Liver (tissue), 3 donors: ENCODE measurements around the gene PCAT7.

Experiments used
- GABPA ChIP-seq, 2 donors: IDR thresholded peaks in 1 of 2; conservative IDR thresholded peaks in 1 of 2; 2 replicates each; pipeline ENCODE4 v1.6.1; 2016; ENCODE audit warnings: antibody characterized with exemption in 2 of 2, mild to moderate bottlenecking in 1 of 2, moderate library complexity in 1 of 2
- HNF4A ChIP-seq, 2 donors: conservative IDR thresholded peaks; 2 replicates each; pipeline ENCODE4 v1.6.1; 2016; ENCODE audit warnings: antibody characterized with exemption in 2 of 2, mild to moderate bottlenecking in 2 of 2
- HNF4G ChIP-seq: IDR thresholded peaks from 2 replicates; pipeline ENCODE4 v1.6.1; 2016; ENCODE audit warnings: antibody characterized with exemption
- JUND ChIP-seq, 2 donors: IDR thresholded peaks; 2 replicates each; pipeline ENCODE4 v1.6.1; 2016; ENCODE audit warnings: antibody characterized with exemption in 2 of 2
- NR2F2 ChIP-seq: IDR thresholded peaks from 2 replicates; pipeline ENCODE4 v1.6.1; 2016; ENCODE audit warnings: antibody characterized with exemption
- RAD21 ChIP-seq, 2 donors: IDR thresholded peaks; 2 replicates each; pipeline ENCODE4 v1.6.1; 2016; ENCODE audit warnings: antibody characterized with exemption in 2 of 2, mild to moderate bottlenecking in 2 of 2
- REST ChIP-seq: IDR thresholded peaks from 2 replicates; pipeline ENCODE4 v1.6.1; 2016; ENCODE audit warnings: antibody characterized with exemption, mild to moderate bottlenecking
- RXRA ChIP-seq, 2 donors: IDR thresholded peaks; 2 replicates each; pipeline ENCODE4 v1.6.1; 2017 to 2018; ENCODE audit warnings: antibody characterized with exemption in 2 of 2, mild to moderate bottlenecking in 1 of 2
- SP1 ChIP-seq: IDR thresholded peaks from 2 replicates; pipeline ENCODE4 v1.6.1; 2018; ENCODE audit warnings: antibody characterized with exemption, mild to moderate bottlenecking
- TAF1 ChIP-seq: conservative IDR thresholded peaks from 2 replicates; pipeline ENCODE4 v1.6.1; 2016; ENCODE audit warnings: antibody characterized with exemption, mild to moderate bottlenecking
- YY1 ChIP-seq: IDR thresholded peaks from 2 replicates; pipeline ENCODE4 v1.6.1; 2016; ENCODE audit warnings: antibody characterized with exemption, mild to moderate bottlenecking
- ZBTB33 ChIP-seq: IDR thresholded peaks from 2 replicates; pipeline ENCODE4 v1.6.1; 2016; ENCODE audit warnings: antibody characterized with exemption
- TF ChIP-seq, protein P1 (sequence below): fragments of 150-350 bp; IDR thresholded peaks from 2 replicates; pipeline ENCODE4 v1.5.1; 2017; ENCODE audit warnings: improper control_type of control experiment, low read depth, low read length; ENCODE audit not compliant: missing input control
- TF ChIP-seq, protein P2 (sequence below): IDR thresholded peaks from 2 replicates; pipeline ENCODE4 v1.6.1; 2016; ENCODE audit warnings: antibody characterized with exemption
- donor health status: healthy.
- donor health status: healthy.

DNA sequence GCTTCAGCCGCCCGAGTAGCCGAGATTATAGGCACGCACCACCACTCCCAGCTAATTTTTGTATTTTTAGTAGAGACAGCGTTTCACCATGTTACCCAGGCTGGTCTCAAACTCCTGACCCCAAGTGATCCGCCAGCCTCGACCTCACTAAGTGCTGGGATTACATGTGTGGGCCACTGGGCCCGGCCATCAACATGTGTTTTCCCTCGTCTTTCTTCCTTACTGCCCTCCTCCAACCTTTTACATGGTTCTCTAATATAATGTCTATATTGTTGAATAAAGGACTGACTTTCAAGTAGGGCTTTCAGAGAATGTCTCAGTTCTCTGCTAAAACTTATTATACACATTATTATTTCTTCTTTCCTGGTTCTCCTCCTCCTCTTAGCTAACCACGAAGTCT, 21.3 kb upstream of the PCAT7 start:
- TF ChIP-seq, protein P1, sequence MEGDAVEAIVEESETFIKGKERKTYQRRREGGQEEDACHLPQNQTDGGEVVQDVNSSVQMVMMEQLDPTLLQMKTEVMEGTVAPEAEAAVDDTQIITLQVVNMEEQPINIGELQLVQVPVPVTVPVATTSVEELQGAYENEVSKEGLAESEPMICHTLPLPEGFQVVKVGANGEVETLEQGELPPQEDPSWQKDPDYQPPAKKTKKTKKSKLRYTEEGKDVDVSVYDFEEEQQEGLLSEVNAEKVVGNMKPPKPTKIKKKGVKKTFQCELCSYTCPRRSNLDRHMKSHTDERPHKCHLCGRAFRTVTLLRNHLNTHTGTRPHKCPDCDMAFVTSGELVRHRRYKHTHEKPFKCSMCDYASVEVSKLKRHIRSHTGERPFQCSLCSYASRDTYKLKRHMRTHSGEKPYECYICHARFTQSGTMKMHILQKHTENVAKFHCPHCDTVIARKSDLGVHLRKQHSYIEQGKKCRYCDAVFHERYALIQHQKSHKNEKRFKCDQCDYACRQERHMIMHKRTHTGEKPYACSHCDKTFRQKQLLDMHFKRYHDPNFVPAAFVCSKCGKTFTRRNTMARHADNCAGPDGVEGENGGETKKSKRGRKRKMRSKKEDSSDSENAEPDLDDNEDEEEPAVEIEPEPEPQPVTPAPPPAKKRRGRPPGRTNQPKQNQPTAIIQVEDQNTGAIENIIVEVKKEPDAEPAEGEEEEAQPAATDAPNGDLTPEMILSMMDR = no peak
- TF ChIP-seq SP1 (no peak), TAF1 (no peak), GABPA (IDR thresholded peaks at IDR 0.05 in 1 of 2, conservative IDR thresholded peaks at IDR 0.05 in 1 of 2) (no peak), HNF4G (no peak), HNF4A (conservative IDR thresholded peaks at IDR 0.05) (no peak), RXRA (IDR thresholded peaks at IDR 0.05) (no peak), RAD21 (IDR thresholded peaks at IDR 0.05) (no peak), REST (no peak), JUND (IDR thresholded peaks at IDR 0.05) (no peak), ZBTB33 (no peak), YY1 (no peak), NR2F2 (no peak)
- TF ChIP-seq, protein P2, sequence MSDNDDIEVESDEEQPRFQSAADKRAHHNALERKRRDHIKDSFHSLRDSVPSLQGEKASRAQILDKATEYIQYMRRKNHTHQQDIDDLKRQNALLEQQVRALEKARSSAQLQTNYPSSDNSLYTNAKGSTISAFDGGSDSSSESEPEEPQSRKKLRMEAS = no peak
